A549 (cell line): ENCODE results near the gene SNX20. TPM values are rescaled to one million over a fixed set of nuclear protein-coding genes. Genes with fewer than 3 reads are reported as not detected.
A peak's percentile ranks its signal among the peaks of the same experiment; 100 is the strongest.

ENCODE experiments used
- ATAC-seq, 2 experiments: fragments of 200-7000 bp in 1 of 2; fragments of >200 bp in 1 of 2; cut with Nextera tagmentation in 1 of 2; cut with Tn5 transposase in 1 of 2; 3 replicates each; pipeline versions ENCODE4 v1.8.0 to v1.9.1; 2018 to 2020; ENCODE audit warnings: mild to moderate bottlenecking in 1 of 2, moderate library complexity in 1 of 2
- CTCF ChIA-PET: fragments of 300-600 bp; sonication (Branson Sonifier 250); formaldehyde crosslinking; extraction: SDS; loops from one replicate; lab custom pipeline; 2021; ENCODE audit warnings: antibody characterized with exemption, inconsistent platforms; lab: Yijun Ruan, JAX
- POLR2A ChIA-PET: fragments of 350-600 bp; formaldehyde crosslinking; extraction: SDS; loops from one replicate; lab custom pipeline; 2021; ENCODE audit warnings: antibody characterized with exemption, inconsistent platforms; lab: Yijun Ruan, JAX
- DNase-seq, 2 experiments: peaks; one replicate each; pipeline versions ENCODE4 v3.0.0 to v3.0.0-alpha.2; 2011 to 2016; ENCODE audit warnings: low read depth in 1 of 2, low spot score in 1 of 2
- FAIRE-seq: peaks from 2 replicates; lab custom pipeline; 2011; peaks lifted over from hg19 to GRCh38; lab: Jason Lieb, UNC
- H3K27ac ChIP-seq, 2 experiments: fragments of >200 bp; sonication (Bioruptor Twin); formaldehyde crosslinking; 3 replicates each; pipeline ENCODE4 v1.5.1; 2016 to 2017
- H3K4me1 ChIP-seq: fragments of >200 bp; sonication (Bioruptor Twin); formaldehyde crosslinking; 3 replicates; pipeline ENCODE4 v1.6.1; 2016
- H3K4me2 ChIP-seq: fragments of >200 bp; sonication (Bioruptor Twin); formaldehyde crosslinking; 3 replicates; pipeline ENCODE4 v1.6.1; 2016
- H3K4me3 ChIP-seq: fragments of >200 bp; sonication (Bioruptor Twin); formaldehyde crosslinking; 3 replicates; pipeline ENCODE4 v1.5.1; 2016
- H3K9me3 ChIP-seq: fragments of >200 bp; sonication (Bioruptor Twin); formaldehyde crosslinking; 3 replicates; pipeline ENCODE4 v1.6.1; 2016
- BCL3 ChIP-seq: fragments of >200 bp; sonication (Bioruptor Twin); formaldehyde crosslinking; IDR thresholded peaks from 3 replicates; pipeline ENCODE4 v1.6.1; 2016
- CBX2 ChIP-seq: fragments of 200-600 bp; sonication (generic); IDR thresholded peaks from 2 replicates; pipeline ENCODE4 v1.6.1; 2016; ENCODE audit warnings: low read depth, mild to moderate bottlenecking, borderline replicate concordance
- CBX8 ChIP-seq: fragments of 200-600 bp; sonication (generic); IDR thresholded peaks from 2 replicates; pipeline ENCODE4 v1.6.1; 2016
- EP300 ChIP-seq, 2 experiments: fragments of >200 bp; sonication (Bioruptor Twin); formaldehyde crosslinking; IDR thresholded peaks; 2 replicates in 1 of 2; 3 replicates in 1 of 2; pipeline ENCODE4 v1.6.1; 2016 to 2017
- ESRRA ChIP-seq: fragments of 150-350 bp; IDR thresholded peaks from 2 replicates; pipeline ENCODE4 v1.6.1; 2014; ENCODE audit warnings: mild to moderate bottlenecking, low read length, borderline replicate concordance
- GATA3 ChIP-seq: IDR thresholded peaks from 2 replicates; pipeline ENCODE4 v1.6.1; 2012; ENCODE audit warnings: borderline replicate concordance
- KDM1A ChIP-seq: fragments of 200-600 bp; sonication (generic); IDR thresholded peaks from 2 replicates; pipeline ENCODE4 v1.6.1; 2016; ENCODE audit warnings: low read depth, mild to moderate bottlenecking
- KDM5A ChIP-seq: fragments of 200-600 bp; sonication (generic); IDR thresholded peaks from 2 replicates; pipeline ENCODE4 v1.6.1; 2016; ENCODE audit warnings: antibody characterized with exemption, mild to moderate bottlenecking
- MAFK ChIP-seq: fragments of 450-650 bp; IDR thresholded peaks from 2 replicates; pipeline ENCODE4 v1.6.1; 2014; ENCODE audit not compliant: partially characterized antibody
- MYC ChIP-seq: IDR thresholded peaks from 2 replicates; pipeline ENCODE4 v1.6.1; 2012; ENCODE audit warnings: mild to moderate bottlenecking, inconsistent platforms, low read length, improper control_type of control experiment, borderline replicate concordance
- PHF8 ChIP-seq: fragments of 200-600 bp; sonication (generic); IDR thresholded peaks from 2 replicates; pipeline ENCODE4 v1.6.1; 2016; ENCODE audit warnings: low read depth, mild to moderate bottlenecking, antibody characterized with exemption, moderate library complexity, borderline replicate concordance
- RARB ChIP-seq: fragments of 250-450 bp; sonication (Bioruptor Pico); IDR thresholded peaks from 2 replicates; pipeline ENCODE4 v1.8.0; 2021; ENCODE audit warnings: mild to moderate bottlenecking, moderate library complexity
- RFX5 ChIP-seq: fragments of 450-650 bp; IDR thresholded peaks from 2 replicates; pipeline ENCODE4 v1.7.1; 2014; ENCODE audit warnings: antibody characterized with exemption, mild to moderate bottlenecking, moderate library complexity
- RNF2 ChIP-seq: fragments of 200-600 bp; sonication (generic); IDR thresholded peaks from 2 replicates; pipeline ENCODE4 v1.6.1; 2016; ENCODE audit warnings: low read depth, mild to moderate bottlenecking, antibody characterized with exemption, moderate library complexity, borderline replicate concordance
- TFCP2L1 ChIP-seq: fragments of 250-450 bp; sonication (Bioruptor Pico); IDR thresholded peaks from 2 replicates; pipeline ENCODE4 v1.5.0; 2021; ENCODE audit warnings: mild to moderate bottlenecking
- USF2 ChIP-seq: fragments of 450-650 bp; IDR thresholded peaks from 2 replicates; pipeline ENCODE4 v1.6.1; 2014; ENCODE audit warnings: antibody characterized with exemption
- WGBS: methylation state at CpG from one replicate; pipeline ENCODE4 v1.1.6; 2017; ENCODE audit errors: missing lambda C conversion rate; 5-methylcytosine and 5-hydroxymethylcytosine counted together
- polyA plus RNA-seq, 4 experiments: library from polyadenylated mRNA; depleted of rRNA in 3 of 4; stranded (reverse); fragments of >200 nt; fragmentation: RNase III in 1 of 4; extraction: RNeasy Plus Mini Kit Qiagen cat#74134 plus additional on column Dnase treatment in 1 of 4; gene quantifications; 2 replicates in 3 of 4; 3 replicates in 1 of 4; pipeline ENCODE4 v1.2.3, GENCODE V29; 2011 to 2017
- TF ChIP-seq, protein P1 (sequence below): fragments of 250-450 bp; sonication (Bioruptor Pico); IDR thresholded peaks from 2 replicates; pipeline ENCODE4 v1.5.0; 2021; ENCODE audit warnings: mild to moderate bottlenecking, moderate library complexity, borderline replicate concordance

Gene SNX20
- polyA plus RNA-seq, 2 of the 4 experiments (the other 2 are of a cell fraction) = not detected

DNA sequence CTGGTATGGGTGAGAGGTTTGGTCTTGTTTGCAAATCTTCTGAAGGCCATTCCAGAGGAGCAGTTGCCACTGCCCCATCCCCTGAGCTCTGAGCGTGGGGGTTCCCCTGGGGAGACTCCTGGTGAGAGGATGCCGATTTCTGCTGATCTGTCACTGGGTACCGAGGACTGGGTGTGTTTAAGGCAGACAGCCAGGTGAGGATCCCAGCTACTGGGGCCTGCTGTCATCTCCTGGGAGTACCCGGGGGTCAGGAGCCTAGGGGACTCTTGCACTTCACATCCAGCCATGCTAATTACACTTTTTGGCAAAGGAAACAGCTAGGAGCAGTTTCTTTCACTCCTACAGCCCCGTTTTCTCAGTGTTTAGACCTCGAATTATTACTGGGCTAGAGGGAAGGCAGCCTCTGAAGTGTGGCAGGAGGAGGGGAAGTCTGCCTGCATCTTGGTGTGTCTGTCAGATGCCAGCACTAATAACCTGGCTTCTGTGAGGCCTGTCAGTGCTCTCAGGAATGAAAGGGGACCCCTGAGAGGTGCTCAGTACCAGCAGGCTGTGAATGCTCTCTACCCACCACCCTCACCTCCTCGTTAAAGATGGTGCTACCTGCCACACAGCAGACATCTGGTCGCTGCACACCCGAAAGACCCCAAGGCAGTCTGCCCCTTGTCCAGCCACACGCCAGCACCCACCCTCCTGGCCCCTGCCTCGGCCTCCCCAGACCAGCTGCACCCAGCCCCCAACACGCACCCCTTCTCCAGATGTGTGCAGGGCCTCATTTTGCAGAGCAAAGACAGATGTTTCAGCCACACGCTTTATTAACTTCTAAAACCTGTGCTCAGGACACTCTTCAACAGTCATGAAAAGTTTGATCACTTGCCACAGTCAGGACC, 43.2 kb downstream of the SNX20 start (continued):
- TF ChIP-seq RNF2 (no peak), MYC (no peak), PHF8 (no peak), TFCP2L1 (CRISPR knock-in tag) (no peak), GATA3 (no peak), EP300 (IDR thresholded peaks at IDR 0.05) (no peak), ESRRA (no peak)
- TF ChIP-seq, all 56 proteins: peak for 0

DNA sequence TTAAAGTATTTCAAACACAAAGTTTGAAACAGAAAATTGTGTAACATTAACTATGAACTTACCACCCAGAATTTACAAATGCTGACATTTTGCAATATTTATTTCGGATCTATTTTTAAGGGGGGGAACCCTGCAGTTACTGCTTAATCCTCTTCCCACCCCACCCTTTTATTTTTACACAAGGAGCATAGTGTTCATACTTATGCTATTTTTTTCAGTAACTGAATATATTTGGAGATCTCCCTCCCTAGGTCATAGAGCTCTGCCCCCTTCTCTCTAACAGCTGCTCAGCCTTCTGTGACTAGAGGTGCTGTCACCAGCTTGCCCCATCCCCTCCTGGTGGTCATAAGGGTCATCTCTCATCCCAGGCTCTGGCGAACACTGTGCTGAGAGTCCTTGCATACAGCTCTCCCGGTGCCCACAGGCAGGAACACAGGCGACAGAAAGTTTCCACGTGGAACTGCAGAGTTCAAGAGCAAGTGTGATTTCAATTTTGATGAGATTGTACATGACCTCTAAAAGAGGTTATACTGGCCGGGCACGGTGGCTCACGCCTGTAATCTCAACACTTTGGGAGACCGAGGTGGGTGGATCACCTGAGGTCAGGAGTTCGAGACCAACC, 44.2 kb downstream of the SNX20 start:
- 82% methylated on average over 10 of the region's 10 CpGs for WGBS
- no peak for TF ChIP-seq RARB (CRISPR knock-in tag)
- TF ChIP-seq ESRRA = no peak
- TF ChIP-seq KDM5A = no peak
- TF ChIP-seq MAFK = no peak
- TF ChIP-seq MYC = no peak
- TF ChIP-seq CBX2 = no peak
- TF ChIP-seq PHF8 = no peak
- no peak for TF ChIP-seq BCL3
- no peak for TF ChIP-seq KDM1A
- no peak for TF ChIP-seq CBX8
- no peak for TF ChIP-seq RFX5
- DNase-seq (no peak), ATAC-seq (no peak; a peak in 1 of 6 replicates), FAIRE-seq (no peak)
- CTCF ChIA-PET = interaction anchor here (1.3 to 3.7 kb wide), 2 partner anchors 18 to 30 kb away, joined by 5 to 19 read pairs; no protein-coding TSS in a partner anchor
- Histone ChIP-seq H3K9me3 (no peaks in the 10 kb centered on the region), H3K27ac (no peak overlapping the region), H3K4me2 (no peak overlapping the region), H3K4me1 (no peaks in the 10 kb centered on the region), H3K4me3 (no peak overlapping the region)
- POLR2A ChIA-PET = no interaction called here

DNA sequence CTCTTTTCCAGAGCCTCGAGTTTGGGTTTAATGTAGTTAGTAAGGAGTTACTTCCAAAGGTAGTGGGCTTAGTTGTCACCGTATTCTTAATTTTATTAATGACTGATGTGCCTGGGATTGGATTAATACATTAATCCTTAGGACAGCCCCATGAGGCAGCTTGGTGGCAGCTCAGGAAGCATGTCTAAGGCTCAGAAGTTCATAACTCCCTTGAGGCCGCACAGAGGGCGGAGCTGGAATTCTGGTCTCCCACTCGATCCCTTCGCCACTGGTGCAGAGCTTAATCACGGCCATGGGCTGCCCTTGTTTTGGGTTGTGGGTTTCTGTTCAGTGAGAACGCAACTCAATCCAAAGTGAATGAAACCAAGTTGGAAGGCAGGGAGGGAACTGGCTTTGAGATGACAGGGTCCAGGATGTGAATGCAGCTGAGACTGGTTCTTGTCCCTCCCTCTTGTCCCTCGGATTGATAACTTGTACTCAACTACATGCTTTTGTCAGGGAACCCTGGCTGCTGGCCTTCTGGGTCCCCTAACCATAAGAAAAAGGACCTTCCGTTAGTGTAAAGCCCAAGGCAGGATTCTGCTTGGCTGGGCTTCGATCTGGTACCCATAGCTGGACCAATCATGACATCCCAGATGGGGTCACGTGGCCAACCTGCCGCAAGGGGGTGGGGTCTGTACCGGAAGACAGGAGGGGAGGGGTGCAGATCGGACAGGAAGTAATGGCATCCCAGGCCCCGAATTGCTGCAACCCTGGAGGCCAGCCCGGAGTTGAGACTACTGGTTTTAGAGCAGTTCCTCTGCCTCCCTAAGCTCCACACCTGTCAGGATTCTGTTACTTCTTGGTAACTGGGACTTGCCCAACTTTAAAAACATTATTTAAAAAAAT, 45.4 kb downstream of the SNX20 start:
- peak in 1 of 2 experiments; percentile 53; a peak in 3 of 6 replicates for ATAC-seq
- ChIA-PET POLR2A (no interaction called here), CTCF (interaction anchor here (1.3 to 3.7 kb wide), 2 partner anchors 17 to 31 kb away, joined by 5 to 19 read pairs; no protein-coding TSS in a partner anchor)
- TF ChIP-seq, protein P1, sequence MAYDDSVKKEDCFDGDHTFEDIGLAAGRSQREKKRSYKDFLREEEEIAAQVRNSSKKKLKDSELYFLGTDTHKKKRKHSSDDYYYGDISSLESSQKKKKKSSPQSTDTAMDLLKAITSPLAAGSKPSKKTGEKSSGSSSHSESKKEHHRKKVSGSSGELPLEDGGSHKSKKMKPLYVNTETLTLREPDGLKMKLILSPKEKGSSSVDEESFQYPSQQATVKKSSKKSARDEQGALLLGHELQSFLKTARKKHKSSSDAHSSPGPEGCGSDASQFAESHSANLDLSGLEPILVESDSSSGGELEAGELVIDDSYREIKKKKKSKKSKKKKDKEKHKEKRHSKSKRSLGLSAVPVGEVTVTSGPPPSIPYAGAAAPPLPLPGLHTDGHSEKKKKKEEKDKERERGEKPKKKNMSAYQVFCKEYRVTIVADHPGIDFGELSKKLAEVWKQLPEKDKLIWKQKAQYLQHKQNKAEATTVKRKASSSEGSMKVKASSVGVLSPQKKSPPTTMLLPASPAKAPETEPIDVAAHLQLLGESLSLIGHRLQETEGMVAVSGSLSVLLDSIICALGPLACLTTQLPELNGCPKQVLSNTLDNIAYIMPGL (CRISPR knock-in tag) = no peak
- peak; percentile 44; the same call in 1 of the 2 replicates for TF ChIP-seq USF2
- H3K27ac ChIP-seq = no peak overlapping the region
- no peaks in the 10 kb centered on the region for H3K4me1 ChIP-seq
- peak in 1 of 2 experiments; percentile 20 for DNase-seq
- FAIRE-seq = no peak
- H3K4me3 ChIP-seq = no peak overlapping the region
- WGBS = 55% methylated on average over 17 of the region's 17 CpGs
- no peaks in the 10 kb centered on the region for H3K9me3 ChIP-seq
- no peak overlapping the region for H3K4me2 ChIP-seq
